Measurements from ENCODE around the gene ALAS1. TPM values are rescaled to one million over a fixed set of nuclear protein-coding genes. Genes with fewer than 3 reads are reported as not detected.

ALAS1 gene
- total and polyA plus RNA-seq, 2 of the 13 experiments (the other 11 are each of a cell fraction or from before 2014, with no cell fraction given), result 36.0 to 43.2 TPM

DNA sequence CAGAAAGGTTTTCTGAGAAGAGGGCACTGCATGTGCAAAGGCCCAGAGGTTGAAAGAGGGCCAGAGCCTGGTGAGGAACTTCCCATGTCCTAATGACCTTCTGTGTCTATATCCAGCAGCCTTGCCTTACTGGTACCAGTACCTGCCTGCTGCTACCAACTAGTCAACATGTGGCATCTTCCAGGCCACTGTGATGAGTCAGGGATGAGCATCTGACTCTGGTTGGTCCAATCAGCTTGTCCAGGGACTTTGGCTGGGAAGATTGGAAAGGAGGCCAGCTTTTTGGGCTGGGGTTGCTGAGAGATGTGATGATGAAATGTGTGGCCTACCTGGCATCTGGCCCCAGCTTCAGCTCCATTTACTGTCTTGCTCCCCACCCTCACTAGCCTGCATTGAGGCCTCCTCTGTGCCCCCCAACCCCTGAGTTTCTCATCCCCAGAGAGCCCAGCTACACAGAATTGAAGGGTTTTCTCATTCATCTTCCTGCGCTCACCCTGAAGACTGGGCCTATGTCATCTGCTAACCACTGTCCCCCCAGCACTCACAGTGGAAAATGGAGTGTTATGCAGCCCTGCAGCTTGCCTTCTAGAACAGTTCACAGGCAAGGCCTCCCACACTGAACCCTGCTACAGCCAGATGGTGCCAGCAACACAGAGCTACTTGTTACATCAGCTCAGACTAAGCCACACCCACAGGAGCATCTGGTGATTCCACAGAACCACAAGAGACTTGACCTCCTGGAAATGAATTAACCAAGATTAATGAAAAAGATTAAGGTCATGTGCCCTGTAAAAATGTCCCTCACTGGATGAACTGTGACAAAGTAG is 42.3 kb downstream of the ALAS1 start (continued):
- TF ChIP-seq, protein P1, sequence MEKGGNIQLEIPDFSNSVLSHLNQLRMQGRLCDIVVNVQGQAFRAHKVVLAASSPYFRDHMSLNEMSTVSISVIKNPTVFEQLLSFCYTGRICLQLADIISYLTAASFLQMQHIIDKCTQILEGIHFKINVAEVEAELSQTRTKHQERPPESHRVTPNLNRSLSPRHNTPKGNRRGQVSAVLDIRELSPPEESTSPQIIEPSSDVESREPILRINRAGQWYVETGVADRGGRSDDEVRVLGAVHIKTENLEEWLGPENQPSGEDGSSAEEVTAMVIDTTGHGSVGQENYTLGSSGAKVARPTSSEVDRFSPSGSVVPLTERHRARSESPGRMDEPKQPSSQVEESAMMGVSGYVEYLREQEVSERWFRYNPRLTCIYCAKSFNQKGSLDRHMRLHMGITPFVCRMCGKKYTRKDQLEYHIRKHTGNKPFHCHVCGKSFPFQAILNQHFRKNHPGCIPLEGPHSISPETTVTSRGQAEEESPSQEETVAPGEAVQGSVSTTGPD (CRISPR knock-in tag; IDR thresholded peaks at IDR 0.05), result no peak
- no peak for TF ChIP-seq IRX3 (CRISPR knock-in tag; IDR thresholded peaks at IDR 0.05; ENCODE audit: borderline replicate concordance, low read depth)
- TF ChIP-seq, protein P2, sequence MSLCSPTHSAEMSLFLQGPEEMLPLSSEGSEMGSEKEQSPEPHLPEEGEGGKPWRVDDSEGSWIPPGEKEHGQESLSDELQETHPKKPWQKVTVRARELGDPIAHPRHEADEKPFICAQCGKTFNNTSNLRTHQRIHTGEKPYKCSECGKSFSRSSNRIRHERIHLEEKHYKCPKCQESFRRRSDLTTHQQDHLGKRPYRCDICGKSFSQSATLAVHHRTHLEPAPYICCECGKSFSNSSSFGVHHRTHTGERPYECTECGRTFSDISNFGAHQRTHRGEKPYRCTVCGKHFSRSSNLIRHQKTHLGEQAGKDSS (CRISPR knock-in tag; IDR thresholded peaks at IDR 0.05; ENCODE audit: borderline replicate concordance, low read depth), result no peak
- no peak; the same call in 1 of the 2 replicates for TF ChIP-seq PAF1 (CRISPR knock-in tag; IDR thresholded peaks at IDR 0.05)
- TF ChIP-seq GATAD2A (CRISPR knock-in tag; IDR thresholded peaks at IDR 0.05), result 0 out of 2 replicates have a peak, but pooled peaks have one; percentile 16
- TF ChIP-seq, protein P3, sequence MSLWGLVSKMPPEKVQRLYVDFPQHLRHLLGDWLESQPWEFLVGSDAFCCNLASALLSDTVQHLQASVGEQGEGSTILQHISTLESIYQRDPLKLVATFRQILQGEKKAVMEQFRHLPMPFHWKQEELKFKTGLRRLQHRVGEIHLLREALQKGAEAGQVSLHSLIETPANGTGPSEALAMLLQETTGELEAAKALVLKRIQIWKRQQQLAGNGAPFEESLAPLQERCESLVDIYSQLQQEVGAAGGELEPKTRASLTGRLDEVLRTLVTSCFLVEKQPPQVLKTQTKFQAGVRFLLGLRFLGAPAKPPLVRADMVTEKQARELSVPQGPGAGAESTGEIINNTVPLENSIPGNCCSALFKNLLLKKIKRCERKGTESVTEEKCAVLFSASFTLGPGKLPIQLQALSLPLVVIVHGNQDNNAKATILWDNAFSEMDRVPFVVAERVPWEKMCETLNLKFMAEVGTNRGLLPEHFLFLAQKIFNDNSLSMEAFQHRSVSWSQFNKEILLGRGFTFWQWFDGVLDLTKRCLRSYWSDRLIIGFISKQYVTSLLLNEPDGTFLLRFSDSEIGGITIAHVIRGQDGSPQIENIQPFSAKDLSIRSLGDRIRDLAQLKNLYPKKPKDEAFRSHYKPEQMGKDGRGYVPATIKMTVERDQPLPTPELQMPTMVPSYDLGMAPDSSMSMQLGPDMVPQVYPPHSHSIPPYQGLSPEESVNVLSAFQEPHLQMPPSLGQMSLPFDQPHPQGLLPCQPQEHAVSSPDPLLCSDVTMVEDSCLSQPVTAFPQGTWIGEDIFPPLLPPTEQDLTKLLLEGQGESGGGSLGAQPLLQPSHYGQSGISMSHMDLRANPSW (CRISPR knock-in tag; IDR thresholded peaks at IDR 0.05; ENCODE audit: borderline replicate concordance), result no peak
- no peak for TF ChIP-seq PRPF4 (IDR thresholded peaks at IDR 0.05; ENCODE audit: low read depth, low read length, poor library complexity, severe bottlenecking)
- no peak for TF ChIP-seq ZNF670 (CRISPR knock-in tag; IDR thresholded peaks at IDR 0.05; ENCODE audit: borderline replicate concordance)
- no peak for TF ChIP-seq DMAP1 (CRISPR knock-in tag; IDR thresholded peaks at IDR 0.05)
- no peak for TF ChIP-seq SRSF9 (IDR thresholded peaks at IDR 0.05; ENCODE audit: borderline replicate concordance, insufficient read depth, low read depth, low read length, poor library complexity, severe bottlenecking)
- TF ChIP-seq ISL2 (CRISPR knock-in tag; IDR thresholded peaks at IDR 0.05), result no peak
- TF ChIP-seq, protein P4, sequence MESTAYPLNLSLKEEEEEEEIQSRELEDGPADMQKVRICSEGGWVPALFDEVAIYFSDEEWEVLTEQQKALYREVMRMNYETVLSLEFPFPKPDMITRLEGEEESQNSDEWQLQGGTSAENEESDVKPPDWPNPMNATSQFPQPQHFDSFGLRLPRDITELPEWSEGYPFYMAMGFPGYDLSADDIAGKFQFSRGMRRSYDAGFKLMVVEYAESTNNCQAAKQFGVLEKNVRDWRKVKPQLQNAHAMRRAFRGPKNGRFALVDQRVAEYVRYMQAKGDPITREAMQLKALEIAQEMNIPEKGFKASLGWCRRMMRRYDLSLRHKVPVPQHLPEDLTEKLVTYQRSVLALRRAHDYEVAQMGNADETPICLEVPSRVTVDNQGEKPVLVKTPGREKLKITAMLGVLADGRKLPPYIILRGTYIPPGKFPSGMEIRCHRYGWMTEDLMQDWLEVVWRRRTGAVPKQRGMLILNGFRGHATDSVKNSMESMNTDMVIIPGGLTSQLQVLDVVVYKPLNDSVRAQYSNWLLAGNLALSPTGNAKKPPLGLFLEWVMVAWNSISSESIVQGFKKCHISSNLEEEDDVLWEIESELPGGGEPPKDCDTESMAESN (CRISPR knock-in tag; conservative IDR thresholded peaks at IDR 0.05), result peak; percentile 50; the same call in 1 of the 2 replicates
- TF ChIP-seq CEBPB (IDR thresholded peaks at IDR 0.05; ENCODE audit: borderline replicate concordance, low read depth, low read length), result no peak
- TF ChIP-seq PLRG1 (conservative IDR thresholded peaks at IDR 0.05), result no peak
- no peak for TF ChIP-seq ZNF256 (CRISPR knock-in tag; conservative IDR thresholded peaks at IDR 0.05)
- TF ChIP-seq ARID2 (CRISPR knock-in tag; IDR thresholded peaks at IDR 0.05; ENCODE audit: borderline replicate concordance), result no peak
- no peak for TF ChIP-seq ARNT (IDR thresholded peaks at IDR 0.05)
- TF ChIP-seq ZNF616 (CRISPR knock-in tag; IDR thresholded peaks at IDR 0.05; ENCODE audit: low read depth), result no peak
- TF ChIP-seq, protein P5, sequence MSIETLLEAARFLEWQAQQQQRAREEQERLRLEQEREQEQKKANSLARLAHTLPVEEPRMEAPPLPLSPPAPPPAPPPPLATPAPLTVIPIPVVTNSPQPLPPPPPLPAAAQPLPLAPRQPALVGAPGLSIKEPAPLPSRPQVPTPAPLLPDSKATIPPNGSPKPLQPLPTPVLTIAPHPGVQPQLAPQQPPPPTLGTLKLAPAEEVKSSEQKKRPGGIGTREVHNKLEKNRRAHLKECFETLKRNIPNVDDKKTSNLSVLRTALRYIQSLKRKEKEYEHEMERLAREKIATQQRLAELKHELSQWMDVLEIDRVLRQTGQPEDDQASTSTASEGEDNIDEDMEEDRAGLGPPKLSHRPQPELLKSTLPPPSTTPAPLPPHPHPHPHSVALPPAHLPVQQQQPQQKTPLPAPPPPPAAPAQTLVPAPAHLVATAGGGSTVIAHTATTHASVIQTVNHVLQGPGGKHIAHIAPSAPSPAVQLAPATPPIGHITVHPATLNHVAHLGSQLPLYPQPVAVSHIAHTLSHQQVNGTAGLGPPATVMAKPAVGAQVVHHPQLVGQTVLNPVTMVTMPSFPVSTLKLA (IDR thresholded peaks at IDR 0.05), result no peak
- TF ChIP-seq, protein P6, sequence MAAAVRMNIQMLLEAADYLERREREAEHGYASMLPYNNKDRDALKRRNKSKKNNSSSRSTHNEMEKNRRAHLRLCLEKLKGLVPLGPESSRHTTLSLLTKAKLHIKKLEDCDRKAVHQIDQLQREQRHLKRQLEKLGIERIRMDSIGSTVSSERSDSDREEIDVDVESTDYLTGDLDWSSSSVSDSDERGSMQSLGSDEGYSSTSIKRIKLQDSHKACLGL (CRISPR knock-in tag; IDR thresholded peaks at IDR 0.05), result no peak
- TF ChIP-seq SALL1 (CRISPR knock-in tag; IDR thresholded peaks at IDR 0.05), result no peak

All from HepG2 (cell line).